OCI-LY3 (cell line): ENCODE data around the gene HOXB6.

Experiments
- H2AFZ ChIP-seq: fragments of 200-600, 300-600 bp; shearing (Covaris generic); 2 replicates; pipeline ENCODE4 v1.6.0; 2014; ENCODE audit warnings: antibody characterized with exemption, low read depth, low read length
- H3K27ac ChIP-seq: fragments of 200-600, 300-600 bp; sonication (generic); 2 replicates; pipeline ENCODE4 v1.5.1; 2014; ENCODE audit warnings: mild to moderate bottlenecking, low read length, moderate library complexity, mixed read lengths
- H3K27me3 ChIP-seq: fragments of 200-600, 300-600 bp; sonication (generic); 2 replicates; pipeline ENCODE4 v1.6.1; 2014; ENCODE audit warnings: low read depth, low read length, mixed read lengths
- H3K36me3 ChIP-seq: fragments of 200-600, 300-600 bp; sonication (generic); replicated peaks from 2 replicates; pipeline ENCODE3; 2014; ENCODE audit warnings: low read depth, low read length, mixed read lengths
- H3K4me1 ChIP-seq: fragments of 300-600, 200-600 bp; sonication (generic); 2 replicates; pipeline ENCODE4 v1.6.1; 2014; ENCODE audit warnings: low read length, mixed read lengths
- H3K4me2 ChIP-seq: fragments of 200-600, 300-600 bp; sonication (generic); 2 replicates; pipeline ENCODE4 v1.6.1; 2014; ENCODE audit warnings: low read length, mixed read lengths
- H3K4me3 ChIP-seq: fragments of 300-600, 200-600 bp; sonication (generic); 2 replicates; pipeline ENCODE4 v1.5.1; 2014; ENCODE audit warnings: antibody characterized with exemption, mild to moderate bottlenecking, low read length, moderate library complexity
- H3K79me2 ChIP-seq: fragments of 300-600, 200-600 bp; shearing (Covaris generic); 2 replicates; pipeline ENCODE4 v1.6.1; 2014; ENCODE audit warnings: mild to moderate bottlenecking, low read length, mixed read lengths
- H3K9ac ChIP-seq: fragments of 300-600, 200-600 bp; shearing (Covaris generic); 2 replicates; pipeline ENCODE4 v1.6.0; 2014; ENCODE audit warnings: mild to moderate bottlenecking, low read length, moderate library complexity
- H3K9me3 ChIP-seq: fragments of 200-600, 300-600 bp; shearing (Covaris generic); 2 replicates; pipeline ENCODE4 v1.6.1; 2014; ENCODE audit warnings: low read length, mixed read lengths; ENCODE audit not compliant: insufficient read depth
- H4K20me1 ChIP-seq: fragments of 200-600, 300-600 bp; sonication (generic); 2 replicates; pipeline ENCODE4 v1.6.1; 2016; ENCODE audit warnings: low read length, mixed read lengths; ENCODE audit not compliant: insufficient read depth
- EZH2phosphoT487 ChIP-seq: fragments of 200-600 bp; shearing (Covaris generic); IDR thresholded peaks from 2 replicates; pipeline ENCODE4 v1.6.1; 2018; ENCODE audit warnings: antibody characterized with exemption, mixed run types, low read depth
- TF ChIP-seq, protein P1 (sequence below): fragments of 200-600, 300-600 bp; sonication (generic); IDR thresholded peaks from 2 replicates; pipeline ENCODE4 v1.5.1; 2014; ENCODE audit warnings: antibody characterized with exemption, low read length, low read depth

HOXB6 gene

GRCh38 chr17:48591255-48592056 is 13.3 kb downstream of the HOXB6 start:
- H3K4me1 ChIP-seq = peaks cover 28% of the 10 kb centered on the region
- H3K9me3 ChIP-seq = no peaks in the 10 kb centered on the region
- H3K79me2 ChIP-seq = no peaks in the 10 kb centered on the region
- no peak overlapping the region for H3K27ac ChIP-seq
- peaks cover 44% of the 10 kb centered on the region for H3K27me3 ChIP-seq
- H4K20me1 ChIP-seq = no peaks in the 10 kb centered on the region
- no peak overlapping the region for H3K4me3 ChIP-seq
- no peaks in the 10 kb centered on the region for H3K36me3 ChIP-seq
- TF ChIP-seq, protein P1, sequence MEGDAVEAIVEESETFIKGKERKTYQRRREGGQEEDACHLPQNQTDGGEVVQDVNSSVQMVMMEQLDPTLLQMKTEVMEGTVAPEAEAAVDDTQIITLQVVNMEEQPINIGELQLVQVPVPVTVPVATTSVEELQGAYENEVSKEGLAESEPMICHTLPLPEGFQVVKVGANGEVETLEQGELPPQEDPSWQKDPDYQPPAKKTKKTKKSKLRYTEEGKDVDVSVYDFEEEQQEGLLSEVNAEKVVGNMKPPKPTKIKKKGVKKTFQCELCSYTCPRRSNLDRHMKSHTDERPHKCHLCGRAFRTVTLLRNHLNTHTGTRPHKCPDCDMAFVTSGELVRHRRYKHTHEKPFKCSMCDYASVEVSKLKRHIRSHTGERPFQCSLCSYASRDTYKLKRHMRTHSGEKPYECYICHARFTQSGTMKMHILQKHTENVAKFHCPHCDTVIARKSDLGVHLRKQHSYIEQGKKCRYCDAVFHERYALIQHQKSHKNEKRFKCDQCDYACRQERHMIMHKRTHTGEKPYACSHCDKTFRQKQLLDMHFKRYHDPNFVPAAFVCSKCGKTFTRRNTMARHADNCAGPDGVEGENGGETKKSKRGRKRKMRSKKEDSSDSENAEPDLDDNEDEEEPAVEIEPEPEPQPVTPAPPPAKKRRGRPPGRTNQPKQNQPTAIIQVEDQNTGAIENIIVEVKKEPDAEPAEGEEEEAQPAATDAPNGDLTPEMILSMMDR = no peak
- no peak overlapping the region for H3K4me2 ChIP-seq
- no peak overlapping the region for H3K9ac ChIP-seq
- no peak overlapping the region for H2AFZ ChIP-seq

GRCh38 chr17:48590607-48591161 is 14.1 kb downstream of the HOXB6 start:
- H3K9me3 ChIP-seq = no peaks in the 10 kb centered on the region
- no peaks in the 10 kb centered on the region for H3K36me3 ChIP-seq
- H3K4me1 ChIP-seq = peaks cover 32% of the 10 kb centered on the region
- H2AFZ ChIP-seq = peak overlapping the region; percentile 82; the same call in 1 of the 2 replicates
- peaks cover 49% of the 10 kb centered on the region for H3K27me3 ChIP-seq
- peak overlapping the region; percentile 68; the same call in 1 of the 2 replicates for H3K4me3 ChIP-seq
- H3K27ac ChIP-seq = no peak overlapping the region
- TF ChIP-seq, protein P1 = no peak
- TF ChIP-seq EZH2phosphoT487 = no peak
- H4K20me1 ChIP-seq = no peaks in the 10 kb centered on the region
- no peaks in the 10 kb centered on the region for H3K79me2 ChIP-seq
- H3K9ac ChIP-seq = no peak overlapping the region
- peak overlapping the region; percentile 76 for H3K4me2 ChIP-seq

GRCh38 chr17:48589831-48590606 is 14.8 kb downstream of the HOXB6 start, which contains the start of gene HOXB3:
Gene HOXB3 (minus strand): TSS chr17:48590241. CDS start chr17:48552474, 37,767 bp downstream.
- H3K9me3 ChIP-seq = no peaks in the 10 kb centered on the region
- H4K20me1 ChIP-seq = no peaks in the 10 kb centered on the region
- peak within 1 kb of the TSS; percentile 82; the same call in 1 of the 2 replicates for H2AFZ ChIP-seq
- H3K27ac ChIP-seq = no peak within 1 kb of the TSS
- H3K4me1 ChIP-seq = peaks cover 32% of the 10 kb centered on the region
- H3K9ac ChIP-seq = peak within 1 kb of the TSS; percentile 41
- H3K27me3 ChIP-seq = peaks cover 49% of the 10 kb centered on the region
- H3K4me3 ChIP-seq = peak within 1 kb of the TSS; percentile 68
- TF ChIP-seq, protein P1 = no peak
- no peak for TF ChIP-seq EZH2phosphoT487
- no peaks in the 10 kb centered on the region for H3K79me2 ChIP-seq
- H3K4me2 ChIP-seq = peak within 1 kb of the TSS; percentile 76
- H3K36me3 ChIP-seq = no peaks in the 10 kb centered on the region
